Uterus (tissue), 2 donors: ENCODE measurements around the gene NRF1.

Experiments
- POLR2A ChIP-seq, 2 donors: fragments of 450-650 bp; IDR thresholded peaks; one replicate each; pipeline ENCODE4 v1.6.1; 2016; ENCODE audit warnings: antibody characterized with exemption in 2 of 2, mild to moderate bottlenecking in 1 of 2, moderate library complexity in 1 of 2
- TF ChIP-seq, protein P1 (sequence below), 4 experiments: fragments of 200-600 bp in 2 of 4; fragments of 450-650 bp in 2 of 4; sonication (generic) in 2 of 4; IDR thresholded peaks; one replicate each; pipeline ENCODE4 v1.5.1; 2016 to 2019; ENCODE audit warnings: antibody characterized with exemption in 4 of 4, mild to moderate bottlenecking in 2 of 4, moderate library complexity in 1 of 4

DNA sequence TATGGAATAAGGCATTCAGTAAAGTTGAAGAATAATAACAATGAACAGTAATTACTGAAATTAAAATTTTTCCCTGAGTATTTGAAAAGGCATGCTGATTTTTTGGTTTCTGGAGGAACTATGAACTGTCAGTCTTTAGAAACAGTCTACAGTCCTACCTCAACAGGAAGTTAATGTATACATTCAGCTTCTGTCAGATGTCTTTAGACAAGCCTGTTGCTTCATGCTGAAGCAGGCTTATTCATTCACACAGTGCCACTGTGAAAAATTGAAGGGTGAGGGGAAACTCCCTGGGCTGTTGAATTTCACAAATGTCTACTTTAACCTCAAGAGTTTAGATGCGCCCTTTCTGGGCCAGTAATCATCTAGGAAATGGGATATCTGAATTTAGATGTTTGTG, 3.5 kb downstream of the NRF1 start:
- TF ChIP-seq, protein P1, sequence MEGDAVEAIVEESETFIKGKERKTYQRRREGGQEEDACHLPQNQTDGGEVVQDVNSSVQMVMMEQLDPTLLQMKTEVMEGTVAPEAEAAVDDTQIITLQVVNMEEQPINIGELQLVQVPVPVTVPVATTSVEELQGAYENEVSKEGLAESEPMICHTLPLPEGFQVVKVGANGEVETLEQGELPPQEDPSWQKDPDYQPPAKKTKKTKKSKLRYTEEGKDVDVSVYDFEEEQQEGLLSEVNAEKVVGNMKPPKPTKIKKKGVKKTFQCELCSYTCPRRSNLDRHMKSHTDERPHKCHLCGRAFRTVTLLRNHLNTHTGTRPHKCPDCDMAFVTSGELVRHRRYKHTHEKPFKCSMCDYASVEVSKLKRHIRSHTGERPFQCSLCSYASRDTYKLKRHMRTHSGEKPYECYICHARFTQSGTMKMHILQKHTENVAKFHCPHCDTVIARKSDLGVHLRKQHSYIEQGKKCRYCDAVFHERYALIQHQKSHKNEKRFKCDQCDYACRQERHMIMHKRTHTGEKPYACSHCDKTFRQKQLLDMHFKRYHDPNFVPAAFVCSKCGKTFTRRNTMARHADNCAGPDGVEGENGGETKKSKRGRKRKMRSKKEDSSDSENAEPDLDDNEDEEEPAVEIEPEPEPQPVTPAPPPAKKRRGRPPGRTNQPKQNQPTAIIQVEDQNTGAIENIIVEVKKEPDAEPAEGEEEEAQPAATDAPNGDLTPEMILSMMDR (IDR thresholded peaks at IDR 0.05), result no peak
- no peak for TF ChIP-seq POLR2A (IDR thresholded peaks at IDR 0.05)
